DOHH2 (cell line): Measurements from ENCODE around the gene ECM1.

Source experiments
- H3F3A ChIP-seq: fragments of 200-600 bp; sonication (generic), shearing (Covaris generic); 2 replicates; pipeline ENCODE4 v1.6.0; 2016; ENCODE audit warnings: antibody characterized with exemption, mild to moderate bottlenecking; ENCODE audit not compliant: control insufficient read depth, insufficient read depth
- H3K27ac ChIP-seq: fragments of 200-600 bp; sonication (generic); 2 replicates; pipeline ENCODE4 v1.5.1; 2014; ENCODE audit warnings: low read depth, mild to moderate bottlenecking, low read length, moderate library complexity
- H3K27me3 ChIP-seq: fragments of 200-600 bp; sonication (generic); 2 replicates; pipeline ENCODE4 v1.6.1; 2014; ENCODE audit warnings: mild to moderate bottlenecking, low read length, mixed read lengths; ENCODE audit not compliant: control insufficient read depth
- H3K36me3 ChIP-seq: fragments of 200-600 bp; sonication (generic); 2 replicates; pipeline ENCODE4 v1.6.1; 2014; ENCODE audit warnings: mild to moderate bottlenecking, low read length, moderate library complexity, mixed read lengths; ENCODE audit not compliant: control insufficient read depth
- H3K4me1 ChIP-seq: fragments of 200-600 bp; sonication (generic); 2 replicates; pipeline ENCODE4 v1.6.1; 2014; ENCODE audit warnings: mild to moderate bottlenecking, low read length, mixed read lengths; ENCODE audit not compliant: control insufficient read depth
- H3K4me2 ChIP-seq: fragments of 200-600 bp; sonication (generic); 2 replicates; pipeline ENCODE4 v1.6.0; 2014; ENCODE audit warnings: mild to moderate bottlenecking, low read length, moderate library complexity
- H3K4me3 ChIP-seq: fragments of 200-600 bp; sonication (generic); 2 replicates; pipeline ENCODE4 v1.5.1; 2014; ENCODE audit warnings: mild to moderate bottlenecking, low read length, mixed read lengths
- H3K79me2 ChIP-seq: fragments of 200-600 bp; sonication (generic); 2 replicates; pipeline ENCODE4 v1.6.1; 2014; ENCODE audit warnings: mild to moderate bottlenecking, low read length, mixed read lengths; ENCODE audit not compliant: control insufficient read depth
- H3K9me2 ChIP-seq: fragments of 200-600 bp; sonication (generic); replicated peaks from 2 replicates; pipeline ENCODE4 v1.6.1; 2014; ENCODE audit warnings: mild to moderate bottlenecking, low read length, mixed read lengths; ENCODE audit not compliant: control insufficient read depth
- H3K9me3 ChIP-seq: fragments of 200-600 bp; sonication (generic); 2 replicates; pipeline ENCODE4 v1.6.1; 2014; ENCODE audit warnings: antibody characterized with exemption, low read length, mixed read lengths; ENCODE audit not compliant: control insufficient read depth, insufficient read depth
- H4K20me1 ChIP-seq: fragments of 200-600 bp; sonication (generic); 2 replicates; pipeline ENCODE4 v1.6.0; 2014; ENCODE audit warnings: low read depth, mild to moderate bottlenecking, antibody characterized with exemption, low read length, moderate library complexity; ENCODE audit not compliant: control insufficient read depth, insufficient read depth
- CTCF ChIP-seq: fragments of 200-600 bp; sonication (generic); IDR thresholded peaks from one replicate; pipeline ENCODE4 v1.5.1; 2014; ENCODE audit warnings: antibody characterized with exemption, mild to moderate bottlenecking, low read depth, low read length; ENCODE audit not compliant: poor library complexity, severe bottlenecking
- EZH2phosphoT487 ChIP-seq: fragments of 200-600 bp; sonication (generic); IDR thresholded peaks from 2 replicates; pipeline ENCODE4 v1.6.1; 2017; ENCODE audit warnings: borderline replicate concordance, mild to moderate bottlenecking, antibody characterized with exemption, low read length, moderate library complexity, mixed read lengths

The ECM1 gene

GRCh38 chr1:150511985-150512660 lies 4.2 kb downstream of the ECM1 start:
- Histone ChIP-seq H3K27ac (no peak overlapping the region), H3K79me2 (no peaks in the 10 kb centered on the region), H3K36me3 (peaks cover 7% of the 10 kb centered on the region), H3K4me2 (no peak overlapping the region), H3K27me3 (no peaks in the 10 kb centered on the region), H4K20me1 (no peaks in the 10 kb centered on the region), H3K9me2 (no peaks in the 10 kb centered on the region), H3K9me3 (no peaks in the 10 kb centered on the region), H3K4me1 (peaks cover 44% of the 10 kb centered on the region), H3F3A (0 out of 2 replicates have a peak, but pooled peaks cover 3% of the 10 kb centered on the region), H3K4me3 (no peak overlapping the region)
- TF ChIP-seq CTCF (no peak), EZH2phosphoT487 (no peak)

- Histone ChIP-seq H3K9me3 (no peaks in the 10 kb centered on the region), H3K36me3 (peaks cover 4% of the 10 kb centered on the region), H4K20me1 (no peaks in the 10 kb centered on the region), H3K27me3 (no peaks in the 10 kb centered on the region), H3K79me2 (no peaks in the 10 kb centered on the region), H3F3A (peaks cover 9% of the 10 kb centered on the region; the same call in 1 of the 2 replicates), H3K27ac (no peak overlapping the region), H3K4me3 (no peak overlapping the region), H3K4me2 (no peak overlapping the region), H3K4me1 (peaks cover 50% of the 10 kb centered on the region), H3K9me2 (no peaks in the 10 kb centered on the region)
- TF ChIP-seq CTCF (no peak), EZH2phosphoT487 (no peak)
These were observed 4.9 kb downstream of the ECM1 start for GRCh38 chr1:150512846-150513245.

DNA sequence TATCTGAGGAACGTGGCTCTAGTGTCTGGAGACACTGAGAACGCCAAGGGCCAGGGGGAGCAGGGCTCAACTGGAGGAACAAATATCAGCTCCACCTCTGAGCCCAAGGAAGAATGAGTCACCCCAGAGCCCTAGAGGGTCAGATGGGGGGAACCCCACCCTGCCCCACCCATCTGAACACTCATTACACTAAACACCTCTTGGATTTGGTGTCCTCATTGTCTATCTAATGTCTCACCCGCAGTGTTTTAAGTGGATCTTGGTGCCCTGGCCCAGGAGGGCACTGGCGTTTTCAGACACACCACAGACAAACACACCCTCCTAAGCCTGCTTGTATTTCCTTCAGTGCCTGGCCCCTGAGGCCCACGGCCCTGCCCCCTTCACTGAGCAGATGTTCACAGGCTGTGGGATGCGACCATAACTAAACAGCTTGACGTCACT lies 5.5 kb downstream of the ECM1 start:
- H3F3A ChIP-seq, result peaks cover 12% of the 10 kb centered on the region; the same call in 1 of the 2 replicates
- no peak overlapping the region for H3K27ac ChIP-seq
- no peak overlapping the region for H3K4me2 ChIP-seq
- no peak for TF ChIP-seq CTCF
- TF ChIP-seq EZH2phosphoT487, result no peak
- no peaks in the 10 kb centered on the region for H4K20me1 ChIP-seq
- no peaks in the 10 kb centered on the region for H3K27me3 ChIP-seq
- no peaks in the 10 kb centered on the region for H3K9me2 ChIP-seq
- peaks cover 50% of the 10 kb centered on the region for H3K4me1 ChIP-seq
- H3K79me2 ChIP-seq, result no peaks in the 10 kb centered on the region
- H3K36me3 ChIP-seq, result no peaks in the 10 kb centered on the region; the same call in 1 of the 2 replicates
- no peak overlapping the region for H3K4me3 ChIP-seq
- H3K9me3 ChIP-seq, result no peaks in the 10 kb centered on the region
